OCI-LY7 (cell line): ENCODE results near the gene NFYC.

Experiments used
- CTCF ChIP-seq: fragments of 200-600 bp; sonication (generic); conservative IDR thresholded peaks from 2 replicates; pipeline ENCODE4 v1.5.1; 2014; ENCODE audit warnings: mild to moderate bottlenecking, antibody characterized with exemption, low read length, moderate library complexity, mixed read lengths
- EZH2phosphoT487 ChIP-seq: fragments of 200-600 bp; sonication (generic); IDR thresholded peaks from 2 replicates; pipeline ENCODE4 v1.6.1; 2018; ENCODE audit warnings: low read depth, borderline replicate concordance, mild to moderate bottlenecking, mixed run types, antibody characterized with exemption, low read length, moderate library complexity, mixed read lengths

GRCh38 chr1:40650075-40650474, 41.4 kb upstream of the NFYC start:
- TF ChIP-seq CTCF (peak; percentile 75), EZH2phosphoT487 (no peak)
